ENCODE data around the gene C7orf57. TPM values are rescaled to one million over a fixed set of nuclear protein-coding genes. Genes with fewer than 3 reads are reported as not detected.
A peak's percentile ranks its signal among the peaks of the same experiment; 100 is the strongest.

The C7orf57 gene
- total RNA-seq, 1 experiment from 2014 or later = 0.15 TPM

GRCh38 chr7:47991270-47991669 lies 44.1 kb upstream of the C7orf57 start:
- ChIA-PET CTCF (interaction anchor here (0.7 to 1.4 kb wide), 4 partner anchors 97 to 164 kb away, joined by 3 to 10 read pairs (median 4); no protein-coding TSS in a partner anchor), POLR2A (interaction anchor here (1.3 kb wide), 1 partner anchor 8 kb away, joined by 4 read pairs; no protein-coding TSS in a partner anchor), RAD21 (ENCODE audit: low non-redundant PET in 1 of 2, low total read pairs in 2 of 2, uncharacterized antibody in 2 of 2, unreplicated experiment in 2 of 2) (no interaction called here)
- intact Hi-C loops (cut with micrococcal nuclease) = loop anchor here (1.0 kb wide), 1 partner anchor 119 kb away; no protein-coding TSS in a partner anchor
- no peak overlapping the region for H3K9ac ChIP-seq (ENCODE audit: low read length)
- H3K4me1 ChIP-seq (ENCODE audit: control insufficient read depth in 1 of 2, insufficient read depth in 2 of 2, low read length in 2 of 2) = peaks cover 2 to 5% of the 10 kb centered on the region in 2 experiments; a peak in 2 of 4 replicates
- no peaks in the 10 kb centered on the region for H3K9me2 ChIP-seq (ENCODE audit: insufficient read depth)
- H3K4me2 ChIP-seq (ENCODE audit: low read length) = 0 out of 2 replicates have a peak overlapping the region, but pooled peaks have one; percentile 29
- H4K20me1 ChIP-seq (ENCODE audit: insufficient read depth) = no peaks in the 10 kb centered on the region
- TF ChIP-seq CTCF (IDR thresholded peaks at IDR 0.05 in 2 of 3, conservative IDR thresholded peaks at IDR 0.05 in 1 of 3; ENCODE audit: borderline replicate concordance in 1 of 3, insufficient read depth in 1 of 3, low read depth in 2 of 3, low read length in 2 of 3) (no peak), JUND (IDR thresholded peaks at IDR 0.05) (no peak), ZBTB33 (IDR thresholded peaks at IDR 0.05; ENCODE audit: extremely low read depth, insufficient replicate concordance, low read length) (no peak), TCF7L2 (IDR thresholded peaks at IDR 0.05; ENCODE audit: borderline replicate concordance, extremely low read depth, insufficient read depth, insufficient read length) (no peak), EGR1 (IDR thresholded peaks at IDR 0.05; ENCODE audit: low read depth) (no peak), REST (IDR thresholded peaks at IDR 0.05; ENCODE audit: low read depth) (no peak), RAD21 (IDR thresholded peaks at IDR 0.05; ENCODE audit: low read depth) (no peak), SIN3A (IDR thresholded peaks at IDR 0.05; ENCODE audit: low read depth) (no peak), ELF1 (IDR thresholded peaks at IDR 0.05; ENCODE audit: borderline replicate concordance, low read depth) (no peak), CBX3 (IDR thresholded peaks at IDR 0.05; ENCODE audit: low read depth) (no peak), EZH2 (IDR thresholded peaks at IDR 0.05) (no peak), EZH2phosphoT487 (IDR thresholded peaks at IDR 0.05; ENCODE audit: borderline replicate concordance) (no peak), SP1 (IDR thresholded peaks at IDR 0.05; ENCODE audit: low read depth) (no peak), MAX (IDR thresholded peaks at IDR 0.05) (no peak), CEBPB (IDR thresholded peaks at IDR 0.05; ENCODE audit: low read depth) (no peak), YY1 (IDR thresholded peaks at IDR 0.05; ENCODE audit: extremely low read depth, insufficient replicate concordance, low read depth, low read length) (no peak), ZNF274 (IDR thresholded peaks at IDR 0.05; ENCODE audit: low read depth, low read length) (no peak), ATF3 (IDR thresholded peaks at IDR 0.05) (no peak)
- H2AFZ ChIP-seq (ENCODE audit: low read depth, low read length, poor library complexity, severe bottlenecking) = no peak overlapping the region
- H3K79me2 ChIP-seq (ENCODE audit: insufficient read depth, low read length) = no peaks in the 10 kb centered on the region
- no TSS peak for BruUV-seq (replicated peaks)
- ATAC-seq (no peak), DNase-seq (ENCODE audit: low read depth, low spot score) (no peak)
- no peaks in the 10 kb centered on the region for H3K27me3 ChIP-seq (ENCODE audit: insufficient read depth, low read length)
- H3K36me3 ChIP-seq (ENCODE audit: control insufficient read depth in 1 of 2, insufficient read depth in 2 of 2, low read length in 2 of 2) = no peaks in the 10 kb centered on the region
- H3K27ac ChIP-seq (ENCODE audit: low read depth, low read length) = no peak overlapping the region
- H3K9me3 ChIP-seq (ENCODE audit: control insufficient read depth in 1 of 2, insufficient read depth in 1 of 2, low read depth in 1 of 2, low read length in 2 of 2) = no peaks in the 10 kb centered on the region
- H3K4me3 ChIP-seq (replicated peaks in 1 of 2; ENCODE audit: low read depth in 1 of 2, low read length in 2 of 2) = no peak overlapping the region

Measured in HCT116 (cell line).